Activated CD4-positive, alpha-beta T cell treated with anti-CD3 and anti-CD28 coated beads, Interleukin-2, amount 10 ng/mL, durations not matched to agents 7 days and 5 days (primary cell): ENCODE data around the gene PRKAG2. TPM values are rescaled to one million over a fixed set of nuclear protein-coding genes. Genes with fewer than 3 reads are reported as not detected.

Experiments used
- CTCF ChIA-PET: fragments of 350-600 bp; sonication (Branson Sonifier 250); formaldehyde crosslinking; loops from one replicate; lab custom pipeline; 2021; ENCODE audit warnings: antibody characterized with exemption; lab: Charles Lee
- POLR2A ChIA-PET: fragments of 350-600 bp; sonication (Branson Sonifier 250); formaldehyde crosslinking; loops from one replicate; lab custom pipeline; 2021; ENCODE audit warnings: antibody characterized with exemption; lab: Charles Lee
- DNase-seq: peaks from one replicate; pipeline ENCODE4 v3.0.0-alpha.2; 2020
- H3K27ac Mint-ChIP-seq: one replicate; pipeline ENCODE4 v1.8.0; 2021; ENCODE audit warnings: mild to moderate bottlenecking, moderate library complexity, mixed read lengths
- H3K27me3 Mint-ChIP-seq: one replicate; pipeline ENCODE4 v1.8.0; 2021; ENCODE audit warnings: mixed read lengths
- H3K36me3 Mint-ChIP-seq: one replicate; pipeline ENCODE4 v1.8.0; 2021; ENCODE audit warnings: low read depth, mixed read lengths
- H3K4me1 Mint-ChIP-seq: one replicate; pipeline ENCODE4 v1.8.0; 2021; ENCODE audit warnings: mixed read lengths
- H3K4me3 Mint-ChIP-seq: one replicate; pipeline ENCODE4 v1.8.0; 2021; ENCODE audit warnings: mild to moderate bottlenecking, moderate library complexity, mixed read lengths
- H3K9me3 Mint-ChIP-seq: one replicate; pipeline ENCODE4 v1.8.0; 2021; ENCODE audit warnings: mixed read lengths
- total RNA-seq, 2 experiments: library from RNA; stranded (reverse); gene quantifications; one replicate each; pipeline ENCODE4 v1.2.3, GENCODE V29; 2021

The PRKAG2 gene
- total RNA-seq, 2 experiments from 2014 or later = 27.5 to 32.3 TPM

GRCh38 chr7:151897951-151898686 is 21.2 kb upstream of the PRKAG2 start:
- no peaks in the 10 kb centered on the region for H3K9me3 Mint-ChIP-seq
- H3K4me1 Mint-ChIP-seq = no peaks in the 10 kb centered on the region
- H3K27me3 Mint-ChIP-seq = peaks cover 3% of the 10 kb centered on the region
- ChIA-PET CTCF (no interaction called here), POLR2A (no interaction called here)
- H3K36me3 Mint-ChIP-seq = no peaks in the 10 kb centered on the region
- no peak overlapping the region for H3K27ac Mint-ChIP-seq
- DNase-seq = no peak
- no peak overlapping the region for H3K4me3 Mint-ChIP-seq

GRCh38 chr7:151897161-151897731 is 20.3 kb upstream of the PRKAG2 start:
- Mint-ChIP-seq H3K36me3 (no peaks in the 10 kb centered on the region), H3K4me3 (no peak overlapping the region), H3K9me3 (no peaks in the 10 kb centered on the region), H3K27me3 (peaks cover 4% of the 10 kb centered on the region), H3K27ac (no peak overlapping the region), H3K4me1 (no peaks in the 10 kb centered on the region)
- DNase-seq = no peak
- ChIA-PET CTCF (no interaction called here), POLR2A (no interaction called here)

- H3K36me3 Mint-ChIP-seq = no peaks in the 10 kb centered on the region
Measured at GRCh38 chr7:151896486-151896885, 19.6 kb upstream of the PRKAG2 start.

GRCh38 chr7:151896086-151896485 is 19.2 kb upstream of the PRKAG2 start:
- no peaks in the 10 kb centered on the region for H3K4me1 Mint-ChIP-seq
- H3K4me3 Mint-ChIP-seq = no peak overlapping the region

More at GRCh38 chr7:151896486-151896885, 19.6 kb upstream of the PRKAG2 start:
- DNase-seq = no peak
- no peaks in the 10 kb centered on the region for H3K4me1 Mint-ChIP-seq
- no peak overlapping the region for H3K27ac Mint-ChIP-seq
- no peak overlapping the region for H3K4me3 Mint-ChIP-seq
- no peaks in the 10 kb centered on the region for H3K9me3 Mint-ChIP-seq
- peaks cover 5% of the 10 kb centered on the region for H3K27me3 Mint-ChIP-seq
- POLR2A ChIA-PET = no interaction called here
- CTCF ChIA-PET = no interaction called here

GRCh38 chr7:151895631-151896031 is 18.7 kb upstream of the PRKAG2 start:
- H3K27me3 Mint-ChIP-seq = peaks cover 9% of the 10 kb centered on the region
- H3K9me3 Mint-ChIP-seq = no peaks in the 10 kb centered on the region
- H3K4me1 Mint-ChIP-seq = no peaks in the 10 kb centered on the region
- no peaks in the 10 kb centered on the region for H3K36me3 Mint-ChIP-seq
- POLR2A ChIA-PET = no interaction called here
- CTCF ChIA-PET = no interaction called here
- no peak overlapping the region for H3K27ac Mint-ChIP-seq
- no peak for DNase-seq
- H3K4me3 Mint-ChIP-seq = no peak overlapping the region

More at GRCh38 chr7:151896086-151896485, 19.2 kb upstream of the PRKAG2 start:
- Mint-ChIP-seq H3K27me3 (peaks cover 7% of the 10 kb centered on the region), H3K36me3 (no peaks in the 10 kb centered on the region), H3K9me3 (no peaks in the 10 kb centered on the region), H3K27ac (no peak overlapping the region)
- DNase-seq = no peak
- ChIA-PET CTCF (no interaction called here), POLR2A (no interaction called here)

- Mint-ChIP-seq H3K36me3 (no peaks in the 10 kb centered on the region), H3K4me1 (no peaks in the 10 kb centered on the region), H3K27me3 (peaks cover 11% of the 10 kb centered on the region), H3K9me3 (no peaks in the 10 kb centered on the region), H3K27ac (no peak overlapping the region), H3K4me3 (no peak overlapping the region)
- ChIA-PET CTCF (no interaction called here), POLR2A (no interaction called here)
- DNase-seq = no peak
Measured at GRCh38 chr7:151895008-151895630, 18.2 kb upstream of the PRKAG2 start.

- H3K4me1 Mint-ChIP-seq = no peaks in the 10 kb centered on the region
- DNase-seq = no peak
- no peak overlapping the region for H3K4me3 Mint-ChIP-seq
- no peaks in the 10 kb centered on the region for H3K36me3 Mint-ChIP-seq
- no peaks in the 10 kb centered on the region for H3K9me3 Mint-ChIP-seq
- H3K27ac Mint-ChIP-seq = no peak overlapping the region
- CTCF ChIA-PET = interaction anchor here (0.6 kb wide), 1 partner anchor 51 kb away, joined by 3 read pairs; no protein-coding TSS in a partner anchor
- H3K27me3 Mint-ChIP-seq = peaks cover 13% of the 10 kb centered on the region
- POLR2A ChIA-PET = no interaction called here
Measured at GRCh38 chr7:151894111-151895007, 17.4 kb upstream of the PRKAG2 start.

- Mint-ChIP-seq H3K4me3 (no peak overlapping the region), H3K4me1 (no peaks in the 10 kb centered on the region), H3K27me3 (peaks cover 15% of the 10 kb centered on the region), H3K9me3 (no peaks in the 10 kb centered on the region), H3K36me3 (no peaks in the 10 kb centered on the region), H3K27ac (no peak overlapping the region)
- POLR2A ChIA-PET = no interaction called here
- DNase-seq = no peak
- CTCF ChIA-PET = no interaction called here
Measured at GRCh38 chr7:151893405-151893923, 16.5 kb upstream of the PRKAG2 start.

GRCh38 chr7:151891753-151892152 is 14.8 kb upstream of the PRKAG2 start:
- DNase-seq = no peak
- no peak overlapping the region for H3K4me3 Mint-ChIP-seq
- H3K9me3 Mint-ChIP-seq = no peaks in the 10 kb centered on the region
- H3K27me3 Mint-ChIP-seq = peaks cover 15% of the 10 kb centered on the region
- no peaks in the 10 kb centered on the region for H3K4me1 Mint-ChIP-seq
- CTCF ChIA-PET = no interaction called here
- H3K27ac Mint-ChIP-seq = no peak overlapping the region
- H3K36me3 Mint-ChIP-seq = no peaks in the 10 kb centered on the region
- POLR2A ChIA-PET = no interaction called here

- Mint-ChIP-seq H3K36me3 (no peaks in the 10 kb centered on the region), H3K4me3 (no peak overlapping the region), H3K27ac (no peak overlapping the region), H3K4me1 (no peaks in the 10 kb centered on the region), H3K27me3 (peaks cover 16% of the 10 kb centered on the region), H3K9me3 (no peaks in the 10 kb centered on the region)
- DNase-seq = no peak
- POLR2A ChIA-PET = no interaction called here
- CTCF ChIA-PET = no interaction called here
Measured at GRCh38 chr7:151891182-151891581, 14.3 kb upstream of the PRKAG2 start.

GRCh38 chr7:151890355-151891004 is 13.6 kb upstream of the PRKAG2 start:
- Mint-ChIP-seq H3K27ac (no peak overlapping the region), H3K9me3 (no peaks in the 10 kb centered on the region), H3K36me3 (no peaks in the 10 kb centered on the region), H3K27me3 (peaks cover 22% of the 10 kb centered on the region), H3K4me1 (no peaks in the 10 kb centered on the region), H3K4me3 (no peak overlapping the region)
- CTCF ChIA-PET = no interaction called here
- POLR2A ChIA-PET = no interaction called here
- DNase-seq = no peak
